Fibroblast of skin of scalp (primary cell): ENCODE measurements around the gene IL1F10. TPM values are rescaled to one million over a fixed set of nuclear protein-coding genes. Genes with fewer than 3 reads are reported as not detected.

Experiments
- DNase-seq: peaks from one replicate; pipeline ENCODE4 v3.0.0-alpha.2; 2013
- polyA plus RNA-seq, 2 experiments: library from polyadenylated mRNA; unstranded; fragments of 120-200 nt; gene quantifications; one replicate each; pipeline ENCODE4 v1.2.1, GENCODE V29; 2013; ENCODE audit not compliant: insufficient read length in 2 of 2

IL1F10 gene
- polyA plus RNA-seq (2013, experiment 1 of 2; ENCODE audit: insufficient read length) = not detected
- polyA plus RNA-seq (2013, experiment 2 of 2; ENCODE audit: insufficient read length) = not detected

- DNase-seq = no peak
Observed at GRCh38 chr2:113067681-113068080, at the start of gene IL1F10. TSS of gene IL1F10 (plus strand) at chr2:113067970. CDS start at chr2:113072739, 4,769 bp downstream.

GRCh38 chr2:113018509-113018908 is 49.3 kb upstream of the IL1F10 start:
- no peak for DNase-seq

- DNase-seq = no peak
Observed at GRCh38 chr2:113021312-113021711, 46.5 kb upstream of the IL1F10 start.

GRCh38 chr2:113024764-113025163 is 43.0 kb upstream of the IL1F10 start:
- no peak for DNase-seq

- no peak for DNase-seq
Observed at GRCh38 chr2:113025737-113026136, 42.0 kb upstream of the IL1F10 start.

GRCh38 chr2:113027691-113028090 is 40.1 kb upstream of the IL1F10 start:
- DNase-seq = no peak

GRCh38 chr2:113028112-113028511 is 39.7 kb upstream of the IL1F10 start:
- DNase-seq = no peak

GRCh38 chr2:113032737-113033136 is 35.0 kb upstream of the IL1F10 start:
- no peak for DNase-seq

GRCh38 chr2:113034016-113034415 is 33.8 kb upstream of the IL1F10 start:
- DNase-seq = no peak

GRCh38 chr2:113036763-113037162 is 31.0 kb upstream of the IL1F10 start:
- no peak for DNase-seq

GRCh38 chr2:113038291-113038690 is 29.5 kb upstream of the IL1F10 start:
- DNase-seq = no peak

- no peak for DNase-seq
Observed at GRCh38 chr2:113039158-113039557, 28.6 kb upstream of the IL1F10 start.

GRCh38 chr2:113039719-113040118 is 28.1 kb upstream of the IL1F10 start:
- DNase-seq = no peak

- DNase-seq = no peak
Observed at GRCh38 chr2:113041871-113042270, 25.9 kb upstream of the IL1F10 start.

GRCh38 chr2:113046465-113046864 is 21.3 kb upstream of the IL1F10 start:
- DNase-seq = no peak

GRCh38 chr2:113050921-113051895 is 16.6 kb upstream of the IL1F10 start:
- no peak for DNase-seq

- DNase-seq = no peak
Observed at GRCh38 chr2:113052396-113052917, 15.3 kb upstream of the IL1F10 start, which contains the start of gene IL36B. TSS of gene IL36B (minus strand) at chr2:113052867.

- no peak for DNase-seq
Observed at GRCh38 chr2:113053666-113054065, 14.1 kb upstream of the IL1F10 start.

- no peak for DNase-seq
Observed at GRCh38 chr2:113054066-113054465, 13.7 kb upstream of the IL1F10 start.

- no peak for DNase-seq
Observed at GRCh38 chr2:113056521-113056920, 11.2 kb upstream of the IL1F10 start.

GRCh38 chr2:113057117-113057516 is 10.7 kb upstream of the IL1F10 start:
- DNase-seq = no peak

- DNase-seq = no peak
Observed at GRCh38 chr2:113058411-113058994, 9.3 kb upstream of the IL1F10 start.
